MM.1S (cell line): Measurements from ENCODE around the gene DENND4A.

Experiments used
- CTCF ChIP-seq: fragments of 300-600 bp; sonication (generic); IDR thresholded peaks from 2 replicates; pipeline ENCODE4 v1.5.1; 2016; ENCODE audit warnings: antibody characterized with exemption, low read length, mixed read lengths
- EZH2 ChIP-seq: fragments of 300-600 bp; sonication (generic); optimal IDR thresholded peaks from 2 replicates; pipeline ENCODE3; 2017; ENCODE audit warnings: low read depth, mild to moderate bottlenecking, antibody characterized with exemption, low read length, mixed read lengths
- EZH2phosphoT487 ChIP-seq: fragments of 300-600 bp; sonication (generic); IDR thresholded peaks from 2 replicates; pipeline ENCODE4 v1.6.1; 2018; ENCODE audit warnings: antibody characterized with exemption, low read length

- TF ChIP-seq CTCF (no peak), EZH2 (no peak), EZH2phosphoT487 (no peak)
Measured at GRCh38 chr15:65619626-65620290, 172.3 kb downstream of the DENND4A start.
